ENCODE data around the gene IFT80.
"Not testable (repeated sequence)": the region's sequence is repeated elsewhere in the genome, so short reads cannot be mapped to it uniquely, and the experiment has no call there.

Gene IFT80

DNA sequence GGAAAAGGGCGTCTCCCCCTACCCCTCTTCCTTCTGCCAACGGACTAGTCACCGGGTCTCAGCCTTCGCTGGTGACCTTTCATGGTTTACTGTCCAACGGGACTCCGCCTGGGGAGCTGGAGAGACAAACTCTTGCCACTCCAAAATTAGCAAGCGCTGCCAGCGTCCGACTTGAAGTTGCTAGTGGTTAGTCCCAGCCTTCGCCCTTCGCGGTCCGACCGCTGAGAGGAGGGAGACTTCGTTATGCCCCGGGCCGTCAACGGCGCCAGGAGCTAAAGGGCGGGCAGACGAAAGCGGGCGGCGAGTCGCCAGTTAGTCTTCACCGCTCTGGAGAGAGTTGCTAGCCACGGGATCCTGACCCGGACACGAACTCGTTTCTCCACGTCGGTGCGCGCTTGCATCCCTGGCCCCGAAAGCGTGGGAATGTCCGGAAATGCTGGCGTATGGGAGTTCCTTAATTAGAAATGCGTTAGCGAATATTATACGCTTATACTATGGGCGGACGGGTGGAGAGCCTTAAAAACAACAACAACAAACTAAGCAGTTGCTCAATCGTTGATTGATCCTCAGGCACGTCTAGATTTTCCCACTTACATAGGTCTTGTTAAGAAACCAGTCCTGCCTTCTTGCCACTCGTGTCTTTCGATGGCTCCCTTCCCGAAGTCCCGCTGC, 1.1 kb upstream of the IFT80 start:
- peak; percentile 2 to 31 for DNase-seq

DNA sequence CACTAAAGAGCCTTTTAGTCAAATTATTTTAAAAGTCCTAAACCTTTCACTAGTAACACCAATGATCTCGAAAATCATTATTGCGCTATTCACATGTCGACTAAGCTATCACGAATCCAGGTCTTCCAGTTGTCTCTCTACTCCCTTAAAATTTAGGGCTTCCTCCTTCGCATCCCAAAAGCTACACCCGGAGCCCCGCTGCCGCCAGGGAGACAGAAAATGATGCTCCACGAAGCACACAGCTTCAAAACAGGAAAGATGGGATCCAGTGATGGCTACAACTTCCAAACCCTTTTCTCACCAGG, 253 bp downstream of the IFT80 start:
- DNase-seq = no peak

DNA sequence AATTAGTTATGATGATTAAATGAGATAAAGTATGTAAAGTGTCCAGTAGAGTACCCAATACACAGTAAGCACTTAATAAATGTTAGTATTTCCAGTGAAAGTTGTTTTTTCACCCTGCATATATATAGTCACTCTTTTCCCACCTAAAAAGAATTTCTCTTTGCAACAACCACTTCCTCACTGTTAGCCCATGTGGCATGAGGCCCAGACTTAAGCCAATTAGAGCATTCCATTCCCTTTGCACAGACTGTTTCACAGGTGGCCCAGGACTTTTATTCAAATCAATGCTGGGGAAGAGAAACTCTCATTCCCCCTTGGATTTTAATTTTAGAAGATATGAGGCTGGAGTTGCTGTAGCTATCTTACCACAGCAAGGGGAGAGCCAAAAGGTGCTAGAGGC, 3.7 kb downstream of the IFT80 start:
- DNase-seq = no peak

DNA sequence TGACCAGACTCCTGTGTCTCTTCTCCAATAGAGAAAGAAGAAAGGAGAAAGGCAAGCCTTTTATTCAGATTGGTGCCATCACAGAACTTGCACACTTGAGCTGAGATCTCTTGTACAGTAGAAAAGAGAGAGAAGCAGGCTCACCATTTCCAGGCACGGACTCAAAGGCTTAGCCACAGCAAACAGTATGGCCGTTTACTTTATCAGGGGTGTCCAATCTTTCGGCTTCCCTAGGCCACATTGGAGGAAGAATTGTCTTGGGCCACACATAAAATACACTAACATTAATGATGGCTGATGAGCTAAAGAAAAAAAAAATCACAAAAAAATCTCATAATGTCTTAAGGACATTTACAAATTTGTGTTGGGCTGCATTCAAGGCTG, 5.0 kb downstream of the IFT80 start:
- DNase-seq = no peak

DNA sequence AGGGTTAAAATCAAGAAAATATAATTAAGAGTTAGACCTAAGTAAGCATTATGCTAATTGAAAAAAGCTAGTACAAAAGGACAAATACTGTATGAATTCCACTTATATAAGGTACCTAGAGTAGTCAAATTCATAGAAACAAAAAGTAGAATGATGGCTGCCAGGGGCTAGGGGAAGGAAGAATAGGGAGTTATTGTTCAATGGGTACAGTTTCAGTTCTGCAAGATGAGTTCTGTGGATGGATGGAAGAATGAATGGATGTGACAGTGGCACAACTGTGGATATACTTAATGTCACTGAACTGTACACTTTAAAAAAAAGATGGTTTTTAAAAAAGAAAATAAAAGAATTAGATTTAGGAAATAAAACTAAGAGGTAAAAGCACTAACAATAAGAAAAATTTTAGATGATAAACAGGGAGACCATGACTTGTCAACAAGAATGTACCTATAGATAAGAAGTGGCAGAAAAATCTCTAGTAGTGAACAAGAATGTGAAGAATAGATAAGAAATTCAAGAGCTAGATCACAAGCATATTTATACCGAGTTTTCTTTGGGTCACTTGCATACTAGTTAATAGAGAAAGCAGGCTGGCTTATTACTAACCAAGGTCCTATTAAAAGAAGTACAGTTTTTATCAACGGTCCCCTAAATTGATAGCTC, 5.5 kb downstream of the IFT80 start:
- no peak for DNase-seq

DNA sequence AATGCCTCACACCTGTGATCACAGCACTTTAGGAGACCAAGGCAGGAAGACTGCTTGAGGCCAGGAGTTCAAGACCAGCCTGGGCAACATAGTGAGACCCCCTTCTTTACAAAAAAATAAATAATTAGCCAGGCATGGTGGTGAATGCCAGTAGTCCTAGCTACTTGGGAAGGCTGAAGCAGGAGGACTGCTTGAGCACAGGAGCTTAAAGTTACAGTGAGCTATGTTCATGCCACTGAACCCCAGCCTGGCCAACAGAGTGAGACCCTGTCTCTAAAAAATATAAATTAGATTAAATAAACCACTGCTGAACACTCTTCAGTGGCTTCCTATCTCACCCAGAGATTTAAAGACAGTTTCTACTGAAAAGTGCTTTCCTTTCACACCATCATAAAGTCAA, 6.2 kb downstream of the IFT80 start:
- DNase-seq = no peak

DNA sequence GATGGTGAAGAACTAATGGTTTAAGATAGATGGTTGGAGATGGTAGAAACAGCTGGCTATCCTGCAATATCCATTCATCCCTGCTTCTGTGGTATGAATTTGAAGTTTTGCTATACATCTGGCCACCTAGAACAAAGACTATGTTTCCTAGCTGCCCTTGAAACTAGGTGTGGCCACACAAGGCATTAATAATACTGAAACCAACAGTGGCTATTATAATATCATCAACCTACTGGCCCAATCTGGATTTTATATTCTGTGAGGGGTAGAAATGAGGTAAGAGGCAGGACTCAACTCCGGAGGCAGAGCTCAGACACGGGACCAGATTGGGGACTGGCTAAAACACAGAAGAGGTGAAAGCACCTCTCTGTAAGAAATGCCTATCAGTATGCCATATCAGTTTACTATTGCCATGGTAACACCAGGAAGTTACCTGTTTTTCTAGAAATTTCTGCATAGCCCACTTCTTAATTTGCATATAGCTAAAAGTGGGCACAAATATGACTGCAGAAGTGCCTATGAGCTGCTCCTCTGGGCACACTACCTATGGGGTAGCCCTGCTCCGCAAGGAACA, 8.4 kb downstream of the IFT80 start:
- no peak for DNase-seq

DNA sequence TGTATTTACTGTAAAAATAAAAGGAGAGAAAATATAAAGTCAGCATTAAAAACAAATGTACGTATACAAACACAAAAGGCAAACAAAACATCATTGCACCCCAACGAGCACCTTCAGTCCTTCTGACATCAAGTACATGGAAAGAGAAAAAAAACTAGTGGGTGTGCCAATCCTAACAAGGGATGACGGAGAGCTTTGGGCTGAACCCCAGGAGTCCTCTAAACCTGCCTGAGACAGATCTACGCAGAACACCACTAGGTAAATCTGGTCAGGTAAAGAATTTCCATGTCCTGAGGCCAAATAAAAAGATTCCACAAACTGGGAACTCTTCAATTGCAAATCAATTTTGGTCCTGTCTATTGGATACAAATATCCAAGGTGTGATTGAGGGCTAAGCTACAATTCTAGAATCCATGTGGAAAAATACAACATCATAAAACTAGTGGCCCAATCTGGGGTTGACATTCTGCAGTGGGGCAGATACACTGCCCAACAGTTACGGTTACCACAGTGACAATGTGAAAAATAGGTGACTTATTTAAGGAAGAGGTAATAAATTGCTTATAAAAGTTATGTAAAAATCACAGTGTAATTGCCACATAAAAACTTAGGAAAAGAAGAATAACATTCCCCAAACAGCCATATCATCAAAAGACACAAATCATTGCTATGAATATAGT, 14.2 kb downstream of the IFT80 start:
- DNase-seq = no peak

DNA sequence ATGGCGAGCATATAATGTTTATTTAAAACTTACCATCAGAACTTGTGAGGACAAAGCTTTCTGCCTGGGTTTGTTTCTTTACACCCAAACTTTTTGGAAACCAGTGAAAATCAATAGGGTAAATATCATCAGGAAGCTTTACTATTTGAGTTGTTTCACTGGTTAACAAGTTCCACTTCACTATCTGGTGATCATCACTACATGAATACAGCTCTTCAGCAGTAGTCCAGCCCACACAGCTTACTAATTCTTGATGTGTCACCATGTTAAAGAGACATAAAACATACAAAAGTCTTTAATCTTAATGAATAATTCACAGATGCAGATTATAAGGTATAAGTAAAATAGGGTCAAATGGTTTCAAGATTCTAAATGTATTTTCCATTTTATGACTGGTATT, 17.6 kb downstream of the IFT80 start:
- no peak for DNase-seq

DNA sequence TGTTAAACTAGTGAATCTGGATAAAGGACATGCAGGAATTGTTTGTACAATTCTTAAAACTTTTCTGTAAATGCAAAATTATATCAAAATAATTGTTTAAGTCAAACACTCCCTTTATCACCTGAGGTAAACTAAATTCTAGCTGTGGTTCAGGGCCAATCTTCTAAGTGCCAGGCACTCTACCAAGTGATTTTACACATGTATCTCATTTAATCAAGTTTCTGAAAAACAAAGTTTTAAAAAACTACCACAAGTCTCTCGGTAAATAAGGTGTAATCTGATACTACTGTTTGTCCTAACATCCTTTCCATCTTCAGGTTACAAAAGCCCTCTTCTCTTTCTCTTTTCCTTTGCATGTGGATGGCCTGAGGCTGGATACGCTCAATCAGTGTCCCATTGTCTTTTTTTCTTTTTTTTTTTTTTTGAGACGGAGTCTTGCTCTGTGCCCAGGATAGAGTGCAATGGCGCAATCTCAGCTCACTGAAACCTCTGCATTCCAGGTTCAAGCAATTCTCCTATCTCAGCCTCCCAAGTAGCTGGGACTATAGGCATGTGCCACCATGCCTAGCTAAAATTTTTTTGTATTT, 19.3 kb downstream of the IFT80 start:
- DNase-seq = no peak

DNA sequence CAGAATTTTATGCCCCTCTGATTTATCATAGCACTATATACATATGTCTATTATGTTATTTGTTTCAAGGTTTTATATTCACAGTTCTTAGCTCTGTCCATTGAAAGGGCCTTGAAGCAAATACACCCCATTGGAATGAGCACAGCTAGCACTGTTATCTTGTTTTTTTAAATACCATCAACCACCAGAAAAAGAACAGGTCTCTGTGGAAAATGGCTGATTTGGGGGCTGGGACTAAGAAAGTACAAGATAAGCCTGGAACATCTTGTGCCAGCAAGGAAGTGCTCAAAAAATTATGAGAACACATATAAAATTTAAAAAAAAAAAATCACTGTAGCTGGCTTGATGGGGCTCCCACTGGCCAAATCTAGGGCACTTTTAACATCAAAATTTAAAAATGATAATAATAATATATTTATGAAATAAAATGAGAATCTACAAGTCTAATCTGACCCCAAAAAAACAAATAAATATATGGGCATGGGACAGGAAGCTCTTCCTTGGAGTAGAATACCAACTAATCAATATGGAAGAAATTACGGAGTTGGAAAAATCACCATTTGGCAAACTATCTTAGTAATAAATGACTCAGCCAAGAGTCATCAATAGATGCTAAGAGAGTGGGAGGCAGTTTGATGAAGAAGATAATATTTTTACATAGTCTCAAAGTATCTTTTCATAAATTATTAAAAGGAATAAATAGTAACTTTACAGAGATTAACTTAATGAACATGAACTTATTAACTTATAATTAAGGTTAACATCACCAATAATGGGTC, 20.5 kb downstream of the IFT80 start:
- no peak for DNase-seq

DNA sequence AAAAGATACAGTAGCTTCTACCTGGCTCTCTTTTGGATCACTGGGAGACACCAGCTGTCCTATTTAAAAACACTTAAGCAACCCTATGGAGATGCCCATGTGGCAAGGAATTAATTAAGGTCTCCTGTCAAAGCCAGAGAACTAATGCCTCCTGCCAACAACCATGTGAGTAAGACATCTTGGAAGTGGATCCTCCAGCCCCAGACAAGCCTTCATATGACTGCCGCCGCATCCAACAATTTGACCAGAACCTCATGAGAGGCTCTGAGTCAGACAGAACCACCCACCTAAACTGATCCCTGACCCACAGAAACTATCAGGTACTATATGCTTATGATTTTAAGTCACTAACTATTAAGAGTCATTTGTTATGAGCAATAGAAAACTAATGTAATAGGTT, 22.3 kb downstream of the IFT80 start:
- no peak for DNase-seq

DNA sequence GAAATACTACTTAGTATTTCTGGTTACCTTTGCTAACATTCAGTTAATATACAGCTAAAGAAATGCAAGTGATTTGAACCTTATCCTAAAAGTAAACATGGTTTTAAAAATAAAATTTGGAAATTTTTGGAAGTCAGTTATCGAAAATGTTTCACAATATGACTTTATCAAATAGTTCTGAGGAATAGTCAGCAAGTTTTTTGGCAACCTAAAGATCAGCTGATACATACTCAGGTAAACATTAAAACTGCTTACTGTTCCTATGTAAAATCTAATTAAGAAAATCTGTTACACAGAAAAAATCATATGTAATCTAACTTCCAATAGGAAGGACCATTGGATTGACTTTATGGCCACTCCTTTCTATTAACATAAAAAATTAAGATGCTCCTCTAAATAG, 24.1 kb downstream of the IFT80 start:
- no peak for DNase-seq

DNA sequence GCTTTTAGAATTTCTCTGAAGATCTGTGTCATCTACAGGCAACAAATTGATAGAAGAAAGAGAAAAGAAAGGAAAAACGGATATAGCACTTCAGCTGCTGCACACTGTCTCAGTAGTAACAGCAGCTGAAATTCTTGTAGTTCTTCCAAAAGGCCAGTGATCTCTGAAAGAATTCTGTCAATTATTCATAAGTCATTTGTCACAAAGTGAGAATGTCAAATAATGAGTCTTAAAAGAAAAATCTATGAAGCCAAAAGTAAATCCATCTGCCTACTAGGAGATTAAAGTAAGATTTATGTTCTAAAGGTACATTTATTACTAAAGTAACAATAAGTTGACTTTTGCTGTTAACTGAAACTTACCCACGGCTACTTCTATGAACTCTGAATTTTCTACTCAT, 24.6 kb downstream of the IFT80 start:
- no peak for DNase-seq

DNA sequence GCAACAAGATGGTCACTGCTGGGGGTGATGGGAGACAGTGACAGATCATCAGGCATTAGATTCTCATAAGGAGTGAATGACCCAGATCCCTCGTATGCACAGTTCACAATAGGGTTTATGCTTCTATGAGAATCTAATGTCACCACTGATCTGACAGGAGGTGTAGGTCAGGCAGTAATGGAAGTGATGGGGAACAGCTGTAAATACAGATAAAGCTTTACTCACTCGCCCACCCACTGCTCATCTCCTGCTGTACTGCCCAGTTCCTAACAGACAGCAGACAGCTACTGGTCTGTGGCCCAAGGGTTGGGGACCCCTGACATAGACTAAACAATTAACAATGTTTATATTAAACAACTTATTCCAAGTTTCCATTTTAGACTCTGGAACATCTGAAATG, 25.4 kb downstream of the IFT80 start:
- DNase-seq = no peak

DNA sequence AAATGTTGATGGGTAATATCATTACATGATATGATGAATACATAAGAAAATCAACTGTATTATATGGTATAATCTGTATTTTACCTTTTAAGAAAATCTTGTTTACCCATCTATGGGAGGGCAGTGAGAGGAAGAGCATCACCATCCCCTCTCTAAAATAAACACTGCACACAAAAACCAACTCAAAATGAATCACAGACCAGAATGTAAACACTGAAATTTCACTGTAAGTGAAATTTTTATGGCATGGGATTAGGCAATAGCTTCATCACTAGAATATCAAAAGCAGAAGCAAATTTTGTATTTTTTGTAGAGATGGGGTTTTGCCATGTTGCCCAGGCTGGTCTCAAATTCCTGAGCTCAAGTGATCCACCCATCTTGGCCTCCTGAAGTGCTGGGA, 26.2 kb downstream of the IFT80 start:
- no peak for DNase-seq

DNA sequence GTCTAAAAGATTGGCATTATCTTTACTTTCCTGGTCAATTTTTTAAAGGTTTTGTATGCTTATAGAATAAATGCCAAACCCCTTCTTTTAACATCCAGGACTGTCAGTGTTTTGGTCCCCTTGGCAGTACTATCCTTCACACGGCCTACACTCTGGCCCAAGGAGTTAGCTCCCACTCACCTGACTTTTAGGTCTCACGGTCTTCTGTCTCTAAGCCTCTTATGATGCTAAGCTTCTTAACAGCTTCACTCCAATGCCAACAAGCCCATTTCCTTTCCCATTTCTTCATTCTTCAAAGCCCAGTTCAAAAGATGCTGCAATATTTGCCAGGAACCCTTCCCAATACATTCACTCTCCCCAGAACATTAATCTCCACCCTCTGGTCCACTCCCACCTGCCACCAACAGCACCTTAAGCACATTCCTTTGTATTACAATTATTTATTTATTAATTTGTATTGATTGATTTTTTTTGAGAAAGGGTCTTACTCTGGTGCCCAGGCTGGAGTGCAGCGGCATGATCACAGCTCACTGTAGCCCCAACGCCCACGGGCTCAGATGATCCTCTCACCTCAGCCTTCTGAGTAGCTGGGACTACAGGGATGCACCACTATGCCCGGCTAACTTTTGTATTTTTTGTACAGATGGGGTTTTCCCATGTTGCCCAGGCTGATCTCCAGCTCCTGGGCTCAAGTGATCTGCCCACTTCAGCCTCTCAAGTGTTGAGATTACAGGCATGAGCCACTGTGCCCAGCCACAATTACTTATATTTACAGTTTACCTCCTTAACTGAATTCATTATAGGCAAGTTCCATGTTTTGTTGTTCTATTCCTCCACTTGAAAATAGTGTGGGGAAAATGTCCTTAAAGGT, 27.8 kb downstream of the IFT80 start:
- no peak for DNase-seq

DNA sequence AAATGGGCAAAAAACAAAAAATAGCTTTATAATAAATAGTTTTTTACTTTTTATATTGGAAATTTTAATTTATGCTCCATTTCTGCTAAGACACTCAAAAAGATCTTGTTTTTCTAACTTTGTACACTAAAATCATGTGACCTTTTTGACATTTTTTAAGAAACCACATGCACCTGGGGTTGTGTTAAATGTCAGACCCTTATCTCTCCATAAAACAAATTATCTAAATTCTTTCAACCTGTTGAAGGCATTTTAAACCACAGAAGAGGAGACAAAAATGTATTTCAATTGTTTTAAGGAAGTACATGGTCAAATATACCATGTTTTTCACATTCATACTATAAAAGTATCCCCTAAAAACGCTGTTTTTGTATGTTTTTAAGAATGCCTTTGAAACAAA, 29.2 kb downstream of the IFT80 start:
- DNase-seq = peak in 1 of 2 donors; percentile 28

DNA sequence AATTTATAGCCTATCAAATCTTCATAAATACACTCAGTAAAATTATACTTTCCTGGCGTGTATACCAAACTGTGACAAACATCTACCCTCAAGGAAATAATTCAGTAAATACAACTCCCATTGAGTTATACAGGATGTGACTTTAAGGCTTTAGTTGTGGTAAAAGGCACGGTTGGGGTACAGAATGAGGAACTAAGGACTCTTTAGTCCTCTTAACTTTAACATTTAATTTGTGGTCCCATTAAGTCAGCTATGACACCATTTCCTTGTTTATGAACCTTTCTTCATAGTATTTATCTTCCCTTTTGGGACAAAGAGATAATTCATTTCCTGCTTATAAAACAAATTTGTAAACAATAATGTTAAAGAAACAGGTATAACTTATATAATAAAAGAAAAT, 30.2 kb downstream of the IFT80 start:
- DNase-seq = peak in 1 of 2 donors; percentile 22

DNA sequence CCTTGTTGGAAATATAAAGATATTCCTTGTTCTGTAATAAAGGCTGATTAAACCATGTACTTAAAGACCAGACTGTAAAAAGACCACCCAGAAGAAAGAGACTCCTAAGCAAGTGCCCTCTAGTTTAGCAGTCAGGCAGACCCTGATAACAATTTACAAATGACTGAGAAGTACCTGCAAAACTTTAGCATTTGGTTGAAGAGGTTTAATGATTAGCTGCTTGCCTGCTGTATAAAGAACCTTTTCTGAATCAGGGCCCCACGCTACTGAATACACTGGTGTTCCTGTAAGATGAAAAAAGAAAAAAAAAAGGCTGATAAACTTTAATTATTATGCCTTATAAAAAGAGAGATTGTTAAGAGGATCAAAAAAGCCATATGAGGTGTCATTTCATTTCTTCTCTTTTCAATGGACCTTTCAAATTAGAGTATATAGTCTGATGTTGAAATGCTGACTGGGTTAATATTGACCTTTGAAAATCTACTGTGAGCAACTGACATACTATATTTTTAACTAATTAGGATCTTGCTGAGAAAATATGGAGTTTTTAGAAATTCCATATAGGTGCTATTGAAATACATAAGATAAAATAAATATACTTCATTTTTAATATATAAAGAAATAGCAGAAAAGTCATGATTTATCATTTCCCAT, 33.0 kb downstream of the IFT80 start:
- DNase-seq = no peak

DNA sequence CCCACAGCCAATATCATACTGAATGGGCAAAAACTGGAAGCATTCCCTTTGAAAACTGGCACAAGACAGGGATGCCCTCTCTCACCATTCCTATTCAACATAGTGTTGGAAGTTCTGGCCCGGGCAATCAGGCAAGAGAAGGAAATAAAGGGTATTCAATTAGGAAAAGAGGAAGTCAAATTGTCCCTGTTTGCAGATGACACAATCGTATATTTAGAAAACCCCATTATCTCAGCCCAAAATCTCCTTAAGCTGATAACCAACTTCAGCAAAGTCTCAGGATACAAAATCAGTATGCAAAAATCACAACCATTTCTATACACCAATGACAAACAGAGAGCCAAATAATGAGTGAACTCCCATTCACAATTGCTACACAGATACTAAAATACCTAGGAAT, 36.1 kb downstream of the IFT80 start:
- not testable (repeated sequence) for DNase-seq

DNA sequence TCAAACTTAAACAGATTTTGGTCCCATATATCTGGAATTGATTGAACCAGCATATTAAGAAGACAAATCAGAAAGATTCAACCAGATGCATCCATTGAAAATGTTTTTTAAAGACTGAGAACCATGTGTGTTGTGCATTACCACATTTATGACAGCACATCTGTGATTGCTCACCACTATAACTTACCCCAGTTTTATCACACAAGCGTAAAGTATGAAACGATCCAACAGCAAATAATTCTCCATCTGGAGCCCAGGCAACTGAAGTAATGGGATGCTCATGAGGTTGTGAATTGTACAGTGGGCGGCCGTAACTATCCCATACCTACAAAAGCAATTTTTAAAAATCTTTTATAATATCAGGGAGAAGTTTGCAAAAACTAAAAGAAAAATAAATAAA, 43.2 kb downstream of the IFT80 start:
- DNase-seq = no peak

Measured in CD4-positive, alpha-beta T cell treated with Interferon alpha-2 for 1 hour (primary cell).